ENCODE measurements around the gene UBXN2A. TPM values are rescaled to one million over a fixed set of nuclear protein-coding genes. Genes with fewer than 3 reads are reported as not detected.

UBXN2A gene
- total RNA-seq, 4 donors from 2014 or later = 13.9 to 17.9 (median 15.0) TPM

DNA sequence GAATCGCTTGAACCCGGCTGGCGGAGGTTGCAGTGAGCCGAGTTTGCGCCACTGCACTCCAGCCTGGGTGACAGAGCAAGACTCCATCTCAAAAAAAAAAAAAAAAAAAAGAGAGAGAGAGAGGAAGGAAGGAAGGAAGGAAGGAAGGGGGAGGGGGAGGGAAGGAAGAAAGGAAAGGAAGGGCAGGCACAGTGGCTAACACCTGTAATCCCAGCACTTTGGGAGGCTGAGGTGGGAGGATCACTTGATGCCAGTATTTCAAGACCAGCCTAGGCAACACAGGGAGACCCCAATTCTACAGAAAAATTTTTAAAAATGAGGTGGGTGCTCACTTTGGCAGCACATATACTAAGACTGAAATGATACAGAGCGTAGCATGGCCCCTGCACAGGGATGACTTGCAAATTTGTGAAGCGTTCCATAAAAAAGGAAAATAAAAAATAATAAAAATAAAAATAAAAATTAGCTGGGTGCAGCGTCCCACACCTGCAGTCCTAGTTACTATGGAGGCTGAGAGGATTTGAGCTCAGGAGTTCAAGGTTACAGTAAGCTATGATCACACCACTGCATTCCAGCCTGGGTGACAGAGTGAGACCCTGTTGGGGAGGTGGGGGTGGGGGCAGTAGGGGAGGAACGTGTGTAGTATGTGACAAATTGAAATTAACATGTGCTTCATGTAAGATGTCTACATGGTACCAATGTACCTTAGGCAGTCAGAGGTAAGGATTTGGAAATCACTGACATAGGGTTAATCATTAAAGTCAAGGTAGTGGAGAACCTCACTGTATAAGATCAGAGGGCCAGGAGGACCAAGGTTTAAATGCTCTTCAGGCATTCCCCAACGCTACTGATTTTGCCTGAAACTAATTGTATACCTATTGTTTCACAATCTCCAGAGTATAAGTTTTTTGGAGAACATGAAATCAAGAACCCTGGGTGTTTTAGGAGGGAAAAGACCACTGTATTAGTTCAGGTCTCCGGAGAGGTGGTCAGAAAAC is 105.5 kb downstream of the UBXN2A start:
- TF ChIP-seq, protein P1, sequence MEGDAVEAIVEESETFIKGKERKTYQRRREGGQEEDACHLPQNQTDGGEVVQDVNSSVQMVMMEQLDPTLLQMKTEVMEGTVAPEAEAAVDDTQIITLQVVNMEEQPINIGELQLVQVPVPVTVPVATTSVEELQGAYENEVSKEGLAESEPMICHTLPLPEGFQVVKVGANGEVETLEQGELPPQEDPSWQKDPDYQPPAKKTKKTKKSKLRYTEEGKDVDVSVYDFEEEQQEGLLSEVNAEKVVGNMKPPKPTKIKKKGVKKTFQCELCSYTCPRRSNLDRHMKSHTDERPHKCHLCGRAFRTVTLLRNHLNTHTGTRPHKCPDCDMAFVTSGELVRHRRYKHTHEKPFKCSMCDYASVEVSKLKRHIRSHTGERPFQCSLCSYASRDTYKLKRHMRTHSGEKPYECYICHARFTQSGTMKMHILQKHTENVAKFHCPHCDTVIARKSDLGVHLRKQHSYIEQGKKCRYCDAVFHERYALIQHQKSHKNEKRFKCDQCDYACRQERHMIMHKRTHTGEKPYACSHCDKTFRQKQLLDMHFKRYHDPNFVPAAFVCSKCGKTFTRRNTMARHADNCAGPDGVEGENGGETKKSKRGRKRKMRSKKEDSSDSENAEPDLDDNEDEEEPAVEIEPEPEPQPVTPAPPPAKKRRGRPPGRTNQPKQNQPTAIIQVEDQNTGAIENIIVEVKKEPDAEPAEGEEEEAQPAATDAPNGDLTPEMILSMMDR (IDR thresholded peaks at IDR 0.05; ENCODE audit: low read depth) = no peak

DNA sequence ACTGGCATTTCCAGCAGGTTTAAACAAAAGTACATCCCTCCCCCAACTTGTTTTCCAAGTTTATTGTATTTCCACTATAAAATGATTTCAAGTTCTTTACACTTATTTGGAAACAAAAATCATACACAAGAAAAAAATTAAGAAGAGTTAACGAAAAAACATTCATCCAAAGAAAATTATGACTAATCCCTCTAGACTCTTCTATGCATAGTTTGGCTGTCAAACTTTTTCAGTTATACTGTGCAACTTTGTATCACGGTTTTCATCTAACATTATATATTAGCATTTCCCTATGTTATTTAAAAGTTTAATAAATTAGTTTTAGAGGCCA is 106.3 kb downstream of the UBXN2A start:
- TF ChIP-seq, protein P1 (IDR thresholded peaks at IDR 0.05; ENCODE audit: low read depth) = no peak

DNA sequence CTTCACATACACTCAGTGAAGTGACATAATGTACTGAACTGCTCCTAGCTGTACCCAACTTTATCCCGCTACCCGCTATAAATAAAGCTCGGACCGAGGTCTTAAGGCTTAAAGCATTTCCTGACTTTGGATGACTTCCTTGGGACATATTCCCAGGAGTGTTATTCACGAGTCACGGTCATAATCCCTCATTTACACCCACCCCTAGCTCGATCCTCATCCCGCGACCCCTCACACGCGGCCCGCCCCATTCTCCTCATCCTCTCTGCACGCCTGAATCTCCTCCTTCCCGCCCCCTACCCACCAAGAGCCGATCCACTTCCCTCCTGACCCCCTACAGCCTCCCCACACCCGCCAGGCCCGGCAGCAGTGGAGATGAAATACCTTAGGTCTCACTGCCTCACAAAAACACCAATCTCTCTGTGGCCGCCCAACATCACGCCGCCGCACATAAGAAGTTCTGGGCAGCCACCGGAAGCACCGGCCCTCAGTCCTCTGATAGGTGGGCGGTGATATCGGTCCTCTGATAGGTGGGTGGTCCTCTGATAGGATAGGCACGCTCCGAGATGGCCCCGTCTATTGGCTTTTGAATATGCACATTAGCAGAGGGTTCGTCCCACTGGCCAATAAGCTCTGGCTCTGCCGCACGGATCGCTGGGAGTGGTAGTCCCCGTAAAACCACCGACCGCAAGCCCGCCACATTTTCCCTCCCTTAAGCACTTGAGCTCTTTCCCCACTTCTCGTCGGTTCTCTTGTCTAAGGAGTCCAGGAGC is 106.9 kb downstream of the UBXN2A start, which contains the start of gene WDCP:
TSS of gene WDCP (minus strand) at position 462 of the 773 bp plus-strand sequence. CDS start 7,897 bp downstream, outside the sequence.
- TF ChIP-seq, protein P1 (IDR thresholded peaks at IDR 0.05; ENCODE audit: low read depth) = no peak

DNA sequence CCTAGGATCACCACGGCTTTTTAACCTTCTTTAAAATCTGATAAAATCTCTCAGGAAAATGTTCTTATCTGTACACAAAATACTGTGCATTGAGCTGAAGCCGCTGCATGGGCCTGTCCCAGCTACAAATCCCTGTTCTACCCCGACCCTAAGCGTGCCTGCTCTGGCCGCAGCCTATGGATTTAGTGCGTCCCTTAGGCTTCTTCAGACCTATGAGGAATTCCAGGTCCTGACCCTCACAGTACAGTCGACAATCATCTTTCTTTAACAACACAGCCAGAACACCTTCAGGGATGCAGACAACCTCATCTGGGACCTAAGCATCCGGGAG is 107.4 kb downstream of the UBXN2A start:
- TF ChIP-seq, protein P1 (IDR thresholded peaks at IDR 0.05; ENCODE audit: low read depth) = no peak

DNA sequence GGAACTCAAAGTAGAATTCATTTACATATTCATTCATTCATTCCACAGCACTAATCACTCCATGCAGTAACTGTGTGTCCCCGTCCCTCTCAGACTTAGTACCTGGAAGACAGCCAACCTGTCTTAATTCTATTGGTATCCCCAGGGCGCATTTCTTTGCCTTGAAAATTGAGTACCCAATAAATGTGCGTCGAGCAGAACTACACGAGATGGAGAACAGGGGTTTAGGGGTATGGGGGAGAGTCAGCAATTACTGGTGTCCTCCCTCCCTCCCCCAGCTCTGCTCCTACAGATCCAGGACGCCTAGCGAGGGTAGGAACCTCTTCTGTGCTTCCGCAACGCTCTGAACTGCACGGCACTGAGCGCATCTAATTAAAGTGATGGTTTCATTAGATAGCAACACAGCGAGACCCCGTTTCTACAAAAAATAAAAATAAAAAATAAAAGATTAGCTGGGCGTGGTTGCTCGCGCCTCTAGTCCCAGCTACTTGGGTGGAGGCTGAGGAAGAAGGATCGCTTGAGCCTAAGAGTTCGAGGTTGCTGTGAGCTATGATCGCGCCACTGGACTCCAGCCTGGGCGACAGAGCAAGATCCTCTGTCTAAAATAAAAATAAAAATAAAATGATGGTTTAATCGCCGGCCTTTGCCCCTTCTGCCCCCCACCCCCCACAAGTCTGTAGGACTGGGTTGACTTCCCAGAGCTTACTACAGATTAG is 108.7 kb downstream of the UBXN2A start:
- TF ChIP-seq, protein P1 (IDR thresholded peaks at IDR 0.05; ENCODE audit: low read depth) = no peak

DNA sequence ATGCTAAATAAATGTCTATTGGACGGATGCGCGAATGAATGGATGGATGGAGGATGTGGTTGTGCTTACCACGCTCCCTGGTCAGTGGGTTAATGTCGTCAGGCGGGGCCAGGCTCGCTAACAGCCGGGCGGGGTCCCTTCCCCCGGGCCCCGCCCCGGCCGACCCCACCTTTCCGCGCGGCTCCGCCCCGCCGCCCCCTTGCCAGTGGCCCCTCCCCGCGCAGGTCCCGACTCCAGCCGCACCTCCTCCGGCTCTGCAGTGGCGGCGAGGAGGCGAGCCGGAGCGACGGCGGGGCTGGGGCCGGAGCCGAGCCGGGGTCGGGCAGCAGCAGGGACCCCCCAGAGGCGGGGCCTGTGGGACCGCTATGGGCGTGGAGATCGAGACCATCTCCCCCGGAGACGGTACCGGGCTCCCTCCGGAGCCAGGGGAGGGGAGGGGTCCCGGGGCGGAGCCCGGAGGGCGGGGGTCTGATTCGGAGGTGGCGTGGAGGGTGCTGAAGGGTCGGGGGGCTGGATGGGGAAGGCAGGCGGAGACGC is 109.3 kb downstream of the UBXN2A start, which contains the start of gene FKBP1B:
TSS of gene FKBP1B (plus strand) at position 257 of the 537 bp plus-strand sequence. CDS start at position 366, 109 bp downstream.
- TF ChIP-seq, protein P1 (IDR thresholded peaks at IDR 0.05; ENCODE audit: low read depth) = no peak
